GM18907 (cell line): ENCODE results near the gene EPS8.

Source experiments
- ATAC-seq: cut with Tn5 transposase; IDR thresholded peaks from one replicate; pipeline ENCODE4 v1.9.1; 2021; ENCODE audit warnings: mild to moderate bottlenecking, moderate library complexity; ENCODE audit not compliant: unreplicated experiment

EPS8 gene

DNA sequence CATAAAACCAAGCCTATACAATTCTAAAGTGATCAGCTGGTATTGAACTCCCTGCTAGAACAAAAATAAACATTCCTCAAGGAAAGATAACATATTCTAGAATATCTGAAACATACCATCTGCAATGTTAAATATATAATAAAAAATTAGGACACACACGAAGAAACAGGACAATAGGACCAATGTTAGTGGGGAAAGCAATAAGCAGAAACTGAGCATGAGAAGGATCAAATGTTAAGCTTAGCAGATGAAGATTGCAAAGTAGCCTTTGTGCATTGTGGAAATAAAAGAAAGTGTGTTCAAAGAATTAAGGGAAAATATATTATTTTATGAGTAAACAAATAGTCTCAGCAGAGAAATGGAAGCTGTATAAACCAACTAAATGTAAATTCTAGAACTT, 180.8 kb downstream of the EPS8 start:
- ATAC-seq: no peak

DNA sequence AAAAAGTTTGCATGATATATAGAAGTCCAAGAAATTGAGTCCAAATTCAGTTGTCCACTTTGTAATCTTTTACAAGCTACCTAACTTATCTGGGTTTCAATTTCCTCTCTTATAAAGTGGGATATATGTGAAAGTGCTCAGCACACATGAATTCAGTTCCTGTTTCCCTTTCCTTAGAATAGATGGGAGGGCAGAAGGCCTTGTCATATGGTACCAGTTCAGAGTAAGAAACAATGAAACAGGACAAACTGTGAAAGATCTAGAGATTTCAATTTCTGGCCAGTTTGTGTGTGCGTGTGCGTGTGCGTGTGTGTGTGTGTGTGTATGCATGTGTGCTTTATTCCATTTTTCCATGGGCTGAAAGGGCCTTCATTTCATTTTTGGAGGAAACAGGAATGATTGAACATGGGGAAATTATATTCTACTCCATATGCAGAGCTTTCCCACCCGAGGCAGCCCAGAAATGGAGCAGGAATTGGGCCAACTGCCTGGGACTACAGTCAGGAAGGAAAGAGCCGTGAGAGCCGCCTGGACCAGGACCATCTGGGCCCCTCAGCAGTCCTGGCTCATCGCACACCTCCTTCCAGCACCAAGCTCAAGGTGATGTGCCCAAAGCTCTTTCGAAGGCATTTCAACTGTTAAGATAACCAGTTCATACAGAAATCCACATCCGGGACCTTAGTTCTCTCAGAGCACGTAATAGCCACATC, 183.2 kb downstream of the EPS8 start:
- no peak for ATAC-seq

DNA sequence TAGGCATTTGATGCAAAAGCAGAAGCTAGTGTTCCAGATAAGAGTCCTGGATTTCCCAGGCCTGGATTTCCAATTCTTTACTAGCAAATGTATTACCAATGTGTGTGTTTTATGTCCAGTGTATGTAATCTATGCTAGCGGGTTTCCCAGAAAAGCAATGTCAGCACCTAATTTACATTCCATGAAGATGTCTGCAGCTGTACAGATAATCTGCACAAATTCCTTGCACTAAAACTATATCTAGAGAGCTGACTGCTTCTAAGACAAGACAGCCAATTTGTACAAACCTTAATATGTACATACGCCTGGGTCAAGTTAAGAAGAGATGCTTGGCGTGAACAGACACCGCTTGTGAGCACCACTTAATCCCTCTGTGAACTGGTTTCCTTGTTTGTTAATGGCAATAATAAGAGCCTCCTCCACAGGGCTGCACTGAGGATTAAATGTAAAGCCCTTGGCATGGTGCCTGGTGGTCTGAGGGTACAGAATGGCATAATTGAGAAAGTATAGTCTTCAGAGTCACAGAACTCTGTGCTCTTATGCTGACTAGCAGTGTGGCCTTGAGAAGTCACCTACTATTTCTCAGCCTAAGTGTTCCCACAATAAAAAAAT, 185.6 kb downstream of the EPS8 start:
- no peak for ATAC-seq

DNA sequence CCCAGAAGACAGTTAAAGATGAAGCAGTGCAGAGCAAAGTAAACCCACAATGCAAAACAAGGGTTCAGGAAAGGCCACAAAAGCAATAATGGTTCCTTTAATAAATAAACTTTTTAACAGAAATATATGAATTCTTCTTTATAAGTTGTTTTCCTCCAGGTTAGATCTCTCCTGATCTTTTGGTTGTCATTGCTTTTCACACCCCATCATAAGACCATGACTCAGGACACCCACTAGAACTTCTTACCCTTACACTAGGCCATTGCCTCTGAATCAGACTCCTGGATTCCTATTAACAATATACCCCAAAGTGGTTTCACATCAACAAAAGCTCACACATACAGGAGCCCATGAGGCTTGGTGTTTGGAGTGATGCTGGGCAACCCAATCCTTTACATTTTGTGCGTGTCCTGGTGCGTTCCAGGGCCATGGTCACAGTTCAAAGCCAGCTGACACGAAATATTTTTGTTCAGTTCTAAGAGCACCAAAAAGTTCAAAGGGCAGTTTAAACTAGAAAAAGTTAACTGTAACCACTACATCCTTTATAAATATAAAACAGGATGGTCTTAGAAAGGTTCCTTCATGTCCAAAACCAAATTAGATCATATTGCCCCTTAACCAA, 187.0 kb downstream of the EPS8 start:
- ATAC-seq: no peak

DNA sequence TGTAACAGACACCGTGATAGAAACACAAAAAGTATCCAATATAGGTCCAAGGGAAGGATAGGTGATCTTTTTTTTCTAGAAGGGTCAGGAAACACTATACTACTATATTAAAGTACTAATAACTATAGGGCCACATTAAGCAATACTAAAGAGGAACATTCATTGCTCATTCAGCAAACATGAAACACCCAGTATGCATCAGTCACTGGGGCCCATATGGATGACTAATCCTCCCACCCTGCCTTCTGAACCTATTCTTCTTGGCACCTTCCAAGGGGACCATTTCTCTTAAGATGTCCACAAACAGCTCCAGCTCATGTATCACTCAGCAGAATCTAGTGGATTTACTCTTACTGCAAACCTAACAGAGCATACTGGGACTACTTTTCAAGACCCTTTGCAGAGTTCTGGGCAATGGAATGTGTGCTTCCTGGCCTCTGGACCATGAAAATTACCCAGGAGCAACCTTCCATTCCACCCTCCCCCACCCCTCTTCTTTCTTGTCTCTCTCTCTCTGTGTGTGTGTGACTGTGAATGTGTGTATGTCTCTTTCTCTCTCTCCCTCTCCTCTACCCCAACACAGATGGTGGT, 187.9 kb downstream of the EPS8 start:
- ATAC-seq: no peak

DNA sequence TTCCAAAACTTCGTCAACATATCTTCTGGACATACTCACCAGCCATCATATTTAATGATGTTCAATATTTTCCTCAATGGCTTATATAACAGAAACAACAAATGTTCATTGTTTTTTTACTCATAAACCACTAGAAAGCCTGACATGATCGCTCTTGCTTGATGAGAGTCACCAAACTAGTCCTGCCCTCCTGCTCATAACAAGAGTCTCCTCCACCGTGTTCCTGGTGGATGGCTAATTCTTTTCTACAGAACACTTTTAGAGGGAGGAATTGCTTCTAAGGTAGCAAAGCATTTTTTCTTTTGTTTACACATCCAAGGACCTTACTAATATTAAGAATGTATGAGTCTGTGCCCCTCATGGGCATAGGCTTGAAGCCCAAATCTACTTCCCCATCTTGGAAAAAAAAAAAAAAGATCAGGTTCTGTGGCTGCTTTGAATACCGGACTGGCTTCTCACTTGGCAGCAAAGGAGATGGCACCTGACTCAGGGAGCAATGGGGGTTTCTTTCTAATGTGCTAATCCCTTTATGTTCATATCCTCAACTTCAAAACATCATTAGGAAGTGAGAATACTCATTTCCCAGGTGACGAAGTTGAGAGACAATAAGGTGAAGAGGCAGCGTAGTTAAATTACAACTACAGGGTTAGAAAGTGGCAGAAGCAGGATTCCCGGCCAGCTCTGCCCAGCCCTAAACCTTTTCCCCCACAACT, 188.8 kb downstream of the EPS8 start:
- ATAC-seq: no peak

DNA sequence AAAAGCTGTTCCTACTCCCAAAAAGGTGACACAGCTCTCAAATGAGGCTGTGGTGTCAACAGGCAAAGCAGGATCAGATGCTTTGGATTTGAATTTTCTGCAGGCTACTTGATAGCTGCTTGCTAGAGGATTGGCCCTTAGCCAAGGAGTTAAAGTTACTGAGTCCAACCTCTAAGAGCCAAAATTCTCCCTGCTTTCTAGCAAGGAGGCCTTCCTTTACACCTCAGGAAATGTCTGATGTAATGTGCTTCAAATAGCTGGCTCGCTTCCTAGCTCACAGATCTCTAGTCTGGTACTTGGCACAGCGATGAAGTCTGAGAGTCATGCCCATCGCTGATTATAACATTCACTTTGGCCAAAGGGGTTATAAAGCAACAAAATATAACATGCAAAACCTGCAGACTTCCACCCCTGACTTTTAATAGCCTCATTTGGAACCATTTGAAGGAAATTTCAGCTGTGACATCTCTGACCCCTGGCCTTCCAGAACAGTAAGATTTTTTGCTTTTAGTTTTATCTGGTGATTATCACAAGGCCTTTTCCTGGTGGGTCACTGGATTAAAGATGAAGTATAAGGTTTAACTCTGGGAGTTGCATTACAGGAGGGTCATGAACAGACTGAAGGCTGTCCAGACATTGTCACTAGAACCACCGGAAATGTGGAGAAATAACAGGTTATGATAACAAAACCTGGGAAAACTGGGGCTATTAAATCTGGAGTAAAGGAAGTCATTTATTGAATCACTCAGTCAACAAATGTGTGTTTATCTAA, 189.7 kb downstream of the EPS8 start:
- ATAC-seq: no peak

DNA sequence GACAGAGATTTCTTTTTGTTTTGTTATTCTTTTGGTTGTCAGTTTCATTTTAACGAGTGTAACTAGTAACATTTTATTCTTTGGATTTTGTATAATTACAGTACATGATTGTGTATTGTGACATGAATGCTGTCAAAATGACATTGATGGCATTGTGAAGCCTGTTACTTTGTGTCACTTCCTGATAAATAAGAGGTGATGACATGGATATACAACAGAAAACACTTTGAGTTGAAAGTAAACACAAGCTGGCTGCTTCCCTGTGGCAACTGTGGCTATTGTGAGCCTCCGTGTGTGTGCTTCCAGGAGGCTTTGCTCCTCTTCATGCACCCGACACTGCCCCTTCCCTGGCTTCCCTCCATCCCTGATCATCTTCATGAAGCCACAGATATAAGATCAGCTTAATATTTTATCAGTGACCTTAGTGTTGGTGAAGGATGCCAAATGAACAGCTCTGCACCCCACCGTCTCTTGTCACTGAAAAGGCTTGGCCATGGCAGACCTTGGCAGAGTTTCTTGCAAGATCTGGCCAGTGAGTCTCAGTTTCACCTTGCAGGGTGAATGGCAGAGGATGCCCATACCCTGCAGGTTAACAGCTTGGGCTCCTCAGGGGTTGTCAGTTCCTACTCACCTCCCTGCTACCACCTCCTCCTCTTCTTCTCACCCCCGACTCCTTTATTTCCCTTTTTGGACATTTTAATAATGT, 191.9 kb downstream of the EPS8 start:
- ATAC-seq: no peak

DNA sequence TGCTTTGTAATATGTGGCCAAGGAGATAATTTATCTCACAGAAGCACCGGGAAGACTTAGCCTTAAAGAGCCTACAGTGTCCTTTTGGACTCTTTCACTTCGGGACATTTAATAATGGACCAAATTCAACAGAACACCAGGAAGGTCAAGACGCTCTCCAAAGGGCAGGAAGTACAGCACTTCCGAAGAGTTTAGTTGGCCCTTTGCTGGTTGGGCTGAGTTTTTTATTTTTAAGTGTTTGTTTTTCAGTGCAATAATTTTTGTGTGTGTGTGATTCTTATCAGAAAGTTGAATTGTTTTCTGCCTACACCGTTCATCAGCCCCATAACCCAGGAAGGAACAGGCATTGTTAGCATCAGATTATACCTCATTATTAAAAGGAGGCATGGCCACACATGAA, 193.0 kb downstream of the EPS8 start:
- no peak for ATAC-seq

DNA sequence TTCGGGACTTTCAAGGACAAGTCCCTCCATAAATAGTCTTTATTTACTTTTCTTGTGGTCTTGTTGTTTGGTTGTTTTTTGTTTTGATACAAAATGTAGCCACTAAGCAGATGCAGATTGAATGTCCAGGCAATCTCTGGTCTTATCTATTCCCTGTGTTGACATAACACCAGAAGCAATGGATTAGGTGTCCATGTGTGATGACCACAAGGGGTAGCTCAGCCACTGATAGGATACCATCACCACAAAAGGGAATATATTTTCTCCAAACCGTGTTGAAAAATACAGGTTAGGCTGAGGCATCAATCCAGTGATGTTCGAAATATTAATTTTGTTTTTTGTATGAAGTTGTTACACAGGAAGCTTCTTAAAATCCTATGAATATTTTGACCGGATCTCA, 196.3 kb downstream of the EPS8 start:
- no peak for ATAC-seq

DNA sequence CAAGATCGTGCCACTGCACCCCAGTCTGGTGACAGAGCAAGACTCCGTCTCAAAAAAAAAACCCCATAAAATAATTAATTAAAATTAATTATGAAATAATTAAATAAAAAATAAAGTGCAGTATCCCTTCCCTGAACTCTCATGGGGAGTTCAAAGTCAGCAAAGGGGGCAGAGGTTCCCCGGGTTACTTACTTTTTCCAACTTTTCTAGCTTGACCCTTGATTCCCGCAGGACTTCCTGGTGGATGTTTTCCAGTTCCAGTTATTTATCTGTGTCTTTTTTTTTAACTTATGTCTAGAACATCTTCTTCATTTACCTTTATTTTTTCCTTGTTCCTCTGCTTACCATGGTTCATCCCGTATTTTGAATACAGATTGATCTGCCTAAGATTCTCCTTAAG, 197.4 kb downstream of the EPS8 start:
- no peak for ATAC-seq

DNA sequence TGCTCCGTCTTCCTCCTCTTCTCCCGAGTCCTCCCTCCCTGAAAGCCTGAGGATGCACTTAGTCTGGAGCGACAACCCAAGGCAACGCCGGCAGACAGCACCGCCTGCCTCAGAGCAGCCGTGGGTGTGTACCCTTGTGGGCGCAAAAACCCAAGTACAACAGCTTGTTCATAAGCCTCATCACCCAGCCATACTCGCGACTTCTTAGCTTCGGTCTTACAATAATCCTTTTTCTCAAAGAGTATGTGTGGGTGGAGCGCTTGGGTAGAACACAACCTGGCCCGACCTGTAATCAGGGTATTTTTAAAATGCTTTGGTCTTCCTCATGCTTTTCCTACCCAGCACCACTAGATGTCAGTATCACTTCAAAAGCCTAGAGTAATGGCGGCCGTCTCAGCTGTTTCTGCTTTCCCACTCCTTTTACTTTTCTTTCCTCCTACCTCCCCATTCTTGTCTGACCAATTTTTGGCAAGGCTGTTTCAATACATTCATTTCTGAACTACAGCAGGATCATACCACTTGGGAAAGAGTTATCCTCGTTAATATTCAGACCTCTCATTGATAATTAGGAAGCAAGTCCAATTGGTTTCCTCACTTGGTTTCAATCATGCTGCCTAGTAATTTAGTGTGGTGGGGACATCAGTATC, 198.9 kb downstream of the EPS8 start:
- peak; percentile 95 for ATAC-seq

DNA sequence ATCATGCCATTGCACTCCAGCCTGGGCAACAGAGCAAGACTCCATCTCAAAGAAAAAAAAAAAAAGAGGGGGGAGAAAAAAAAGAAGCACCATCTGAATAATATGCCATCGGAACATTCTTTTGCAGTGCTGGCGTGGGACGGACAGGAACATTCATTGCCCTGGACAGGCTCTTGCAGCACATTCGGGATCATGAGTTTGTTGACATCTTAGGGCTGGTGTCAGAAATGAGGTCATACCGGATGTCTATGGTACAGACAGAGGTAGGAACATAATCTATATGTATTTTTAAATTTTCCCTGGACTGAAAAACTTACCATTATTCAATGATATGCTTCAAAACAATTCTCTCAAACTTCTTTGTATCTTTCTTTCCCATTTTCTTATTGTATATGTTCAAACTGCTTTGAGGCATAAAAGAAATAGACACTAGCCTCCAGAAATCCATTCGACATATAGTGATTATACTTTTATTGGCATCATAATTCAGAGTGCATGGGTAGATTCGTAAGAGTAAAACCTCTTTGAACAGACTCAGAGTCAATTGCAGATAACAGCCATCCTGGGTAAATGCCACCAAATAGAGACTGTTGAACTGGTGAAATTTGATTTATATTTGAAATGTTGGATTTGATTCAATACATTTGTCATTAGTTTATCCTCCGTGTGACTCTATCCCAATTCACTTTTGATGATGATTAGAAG, 199.7 kb downstream of the EPS8 start:
- no peak for ATAC-seq

DNA sequence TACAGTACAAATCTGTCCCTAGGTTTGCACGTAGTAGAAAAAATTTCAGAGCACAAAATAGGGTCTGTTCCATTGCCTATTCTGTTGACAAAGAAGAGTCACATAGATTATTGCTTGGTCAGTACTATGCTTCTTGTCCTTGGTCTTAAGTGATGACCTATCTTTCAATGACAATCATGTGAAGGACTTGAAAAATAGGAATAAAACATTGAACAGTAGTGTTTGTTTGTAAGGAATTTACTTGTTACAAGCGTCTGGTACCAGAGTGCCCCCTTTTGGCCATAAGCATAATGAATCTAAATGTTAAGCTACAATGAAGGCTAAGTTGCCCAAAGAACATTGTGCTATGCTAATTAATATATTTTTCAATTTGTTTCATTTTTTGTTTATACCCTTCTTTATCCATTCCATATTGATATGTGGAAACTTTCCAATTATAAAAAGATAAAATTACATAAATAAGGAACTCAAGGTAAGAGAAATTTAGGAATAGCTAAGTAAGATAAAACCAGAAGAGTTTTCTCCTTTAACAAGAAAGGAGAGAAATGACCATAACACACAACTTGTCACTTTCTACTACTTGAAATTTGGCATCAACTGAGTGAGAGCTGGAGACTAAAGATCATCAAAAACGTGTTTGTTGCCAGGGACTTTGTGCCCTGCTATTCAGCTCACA, 204.7 kb downstream of the EPS8 start:
- peak; percentile 63 for ATAC-seq

DNA sequence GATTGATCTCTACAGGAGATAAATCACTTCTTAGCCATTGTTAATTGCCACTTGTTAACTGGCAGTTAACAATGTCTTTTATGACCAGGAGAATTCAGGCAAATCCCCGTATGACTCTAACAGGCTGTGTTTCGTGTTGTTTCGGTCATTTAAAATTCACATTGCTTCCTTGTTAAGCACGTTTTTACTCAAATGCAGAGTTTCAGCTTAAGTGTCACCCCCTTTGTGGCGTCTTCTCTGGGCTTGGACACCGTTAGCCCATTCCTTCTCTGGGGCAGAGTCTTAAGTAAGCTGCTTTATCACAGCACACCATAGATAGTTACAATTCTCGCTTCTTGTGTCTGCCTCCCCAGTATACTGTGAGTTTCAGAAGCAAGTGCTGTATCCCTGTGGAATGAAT, 205.4 kb downstream of the EPS8 start:
- ATAC-seq: no peak

DNA sequence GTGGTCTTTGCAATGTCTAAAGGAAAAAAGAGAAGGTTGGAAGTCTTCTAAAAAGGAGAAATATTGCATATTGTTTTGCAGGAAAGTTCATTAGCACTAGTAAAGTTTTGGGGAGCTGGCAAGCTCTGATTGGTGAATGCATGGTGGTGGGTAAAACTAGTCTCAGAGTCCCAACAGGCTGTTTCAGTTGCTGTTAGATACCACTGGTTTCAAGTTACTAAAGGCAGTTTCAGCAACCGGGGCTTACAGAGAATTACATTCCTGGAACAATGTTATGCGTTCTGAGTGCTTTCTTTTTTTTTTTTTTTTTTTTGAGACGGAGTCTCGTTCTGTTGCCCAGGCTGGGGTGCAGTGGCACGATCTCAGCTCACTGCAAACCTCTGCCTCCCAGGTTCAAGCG, 208.2 kb downstream of the EPS8 start:
- no peak for ATAC-seq

DNA sequence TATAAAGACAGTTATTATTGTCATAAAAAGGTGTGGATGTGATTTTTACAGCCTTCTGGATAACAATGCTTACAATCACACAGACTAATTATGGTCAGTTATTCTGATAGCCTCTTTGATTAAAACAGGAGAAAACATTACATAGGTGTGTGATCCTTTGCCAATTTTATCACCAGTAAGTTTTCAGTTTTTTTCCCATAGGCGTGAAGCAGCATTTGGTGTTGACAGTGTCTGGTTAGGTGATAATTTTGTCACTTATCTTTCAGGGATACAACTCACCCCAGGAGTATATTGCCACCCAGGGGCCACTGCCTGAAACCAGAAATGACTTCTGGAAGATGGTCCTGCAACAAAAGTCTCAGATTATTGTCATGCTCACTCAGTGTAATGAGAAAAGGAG, 208.8 kb downstream of the EPS8 start:
- no peak for ATAC-seq
